Colonic mucosa (tissue), 4 donors: Measurements from ENCODE around the gene TRDN. TPM values are rescaled to one million over a fixed set of nuclear protein-coding genes. Genes with fewer than 3 reads are reported as not detected.

Source experiments
- DNase-seq: peaks from one replicate; pipeline ENCODE4 v3.0.0-alpha.2; 2020
- H3K27ac ChIP-seq: fragments of 200-600 bp; one replicate; pipeline ENCODE4 v1.8.0; 2021
- H3K27me3 ChIP-seq: fragments of 200-600 bp; one replicate; pipeline ENCODE4 v1.8.0; 2021
- H3K36me3 ChIP-seq: fragments of 200-600 bp; one replicate; pipeline ENCODE4 v1.8.0; 2021
- H3K4me1 ChIP-seq: fragments of 200-600 bp; one replicate; pipeline ENCODE4 v1.8.0; 2021; ENCODE audit warnings: mild to moderate bottlenecking
- H3K4me3 ChIP-seq: fragments of 200-600 bp; one replicate; pipeline ENCODE4 v1.8.0; 2021
- H3K9ac ChIP-seq, 2 donors: one replicate each; pipeline ENCODE4 v1.7.0; 2013; ENCODE audit warnings: control low read depth in 2 of 2, low read depth in 2 of 2, low read length in 2 of 2
- H3K9me3 ChIP-seq: fragments of 200-600 bp; one replicate; pipeline ENCODE4 v1.8.0; 2021
- intact Hi-C: fragments of 100-400 bp; cut with DNase I; formaldehyde crosslinking; loops from one replicate; pipeline ENCODE4 v1.14.1; 2022
- total RNA-seq, 2 donors: library from RNA; stranded (reverse); fragmentation: NEBNext Ultra II Directional in 1 of 2; extraction: Animal tissue kit (Norgen Biotek cat#: 25700) in 1 of 2; gene quantifications; one replicate each; pipeline ENCODE4 v1.2.1, GENCODE V29; 2021
- TF ChIP-seq, protein P1 (sequence below): fragments of 200-600 bp; IDR thresholded peaks from one replicate; pipeline ENCODE4 v1.8.0; 2022; ENCODE audit warnings: antibody characterized with exemption, mild to moderate bottlenecking
- donor health status: healthy.
- donor health status: DM: no; HTN: no; CAD: no.
- donor health status: DM: no; HTN: no; CAD: no.

TRDN gene
- total RNA-seq, 2 donors from 2014 or later = not detected

DNA sequence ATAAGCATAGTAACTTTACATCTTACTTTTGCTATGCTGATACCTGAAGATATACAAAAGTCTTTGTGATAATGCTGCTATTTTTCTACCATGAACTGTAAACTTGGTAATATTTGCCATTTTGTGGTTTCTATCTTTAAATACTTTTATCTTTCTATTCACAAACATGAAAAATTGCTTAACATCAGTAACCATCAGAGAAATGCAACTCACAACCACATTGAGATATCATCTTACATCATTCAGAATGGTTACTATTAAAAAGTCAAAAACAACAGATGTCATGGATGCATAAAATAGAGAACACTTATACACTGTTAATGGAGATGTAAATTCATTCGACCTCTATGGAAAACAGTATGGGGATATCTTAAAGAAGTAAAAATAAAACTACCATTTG lies 112.0 kb downstream of the TRDN start:
- no peak overlapping the region for H3K4me3 ChIP-seq
- no peak overlapping the region for H3K9ac ChIP-seq
- intact Hi-C loops = no loop called here
- no peak overlapping the region for H3K27ac ChIP-seq
- no peak for DNase-seq
- no peaks in the 10 kb centered on the region for H3K4me1 ChIP-seq
- TF ChIP-seq, protein P1, sequence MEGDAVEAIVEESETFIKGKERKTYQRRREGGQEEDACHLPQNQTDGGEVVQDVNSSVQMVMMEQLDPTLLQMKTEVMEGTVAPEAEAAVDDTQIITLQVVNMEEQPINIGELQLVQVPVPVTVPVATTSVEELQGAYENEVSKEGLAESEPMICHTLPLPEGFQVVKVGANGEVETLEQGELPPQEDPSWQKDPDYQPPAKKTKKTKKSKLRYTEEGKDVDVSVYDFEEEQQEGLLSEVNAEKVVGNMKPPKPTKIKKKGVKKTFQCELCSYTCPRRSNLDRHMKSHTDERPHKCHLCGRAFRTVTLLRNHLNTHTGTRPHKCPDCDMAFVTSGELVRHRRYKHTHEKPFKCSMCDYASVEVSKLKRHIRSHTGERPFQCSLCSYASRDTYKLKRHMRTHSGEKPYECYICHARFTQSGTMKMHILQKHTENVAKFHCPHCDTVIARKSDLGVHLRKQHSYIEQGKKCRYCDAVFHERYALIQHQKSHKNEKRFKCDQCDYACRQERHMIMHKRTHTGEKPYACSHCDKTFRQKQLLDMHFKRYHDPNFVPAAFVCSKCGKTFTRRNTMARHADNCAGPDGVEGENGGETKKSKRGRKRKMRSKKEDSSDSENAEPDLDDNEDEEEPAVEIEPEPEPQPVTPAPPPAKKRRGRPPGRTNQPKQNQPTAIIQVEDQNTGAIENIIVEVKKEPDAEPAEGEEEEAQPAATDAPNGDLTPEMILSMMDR = no peak
- H3K27me3 ChIP-seq = no peaks in the 10 kb centered on the region
- H3K36me3 ChIP-seq = no peaks in the 10 kb centered on the region
- H3K9me3 ChIP-seq = no peaks in the 10 kb centered on the region

DNA sequence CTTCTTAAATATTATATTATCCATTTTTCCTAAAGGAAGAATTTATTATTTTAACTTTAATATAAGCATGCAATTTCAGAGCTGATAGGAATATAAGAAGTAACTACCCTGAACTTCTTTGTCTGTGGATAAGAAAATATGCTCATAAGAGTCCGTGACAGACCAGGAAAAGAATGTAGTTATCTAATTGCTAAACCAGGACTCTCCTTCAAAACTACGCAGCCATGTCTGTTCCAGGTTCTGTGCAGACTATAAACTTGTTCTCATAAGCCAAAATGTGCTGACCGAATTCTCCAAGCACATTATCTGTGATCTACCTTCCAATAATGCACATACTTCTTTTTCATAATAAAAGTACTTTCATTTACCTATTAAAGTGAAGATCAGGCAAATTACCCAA lies 116.5 kb downstream of the TRDN start:
- Histone ChIP-seq H3K27ac (no peak overlapping the region), H3K36me3 (no peaks in the 10 kb centered on the region), H3K9me3 (no peaks in the 10 kb centered on the region), H3K4me3 (no peak overlapping the region), H3K9ac (no peak overlapping the region), H3K4me1 (no peaks in the 10 kb centered on the region), H3K27me3 (no peaks in the 10 kb centered on the region)
- intact Hi-C loops = no loop called here
- TF ChIP-seq, protein P1 = no peak
- no peak for DNase-seq

DNA sequence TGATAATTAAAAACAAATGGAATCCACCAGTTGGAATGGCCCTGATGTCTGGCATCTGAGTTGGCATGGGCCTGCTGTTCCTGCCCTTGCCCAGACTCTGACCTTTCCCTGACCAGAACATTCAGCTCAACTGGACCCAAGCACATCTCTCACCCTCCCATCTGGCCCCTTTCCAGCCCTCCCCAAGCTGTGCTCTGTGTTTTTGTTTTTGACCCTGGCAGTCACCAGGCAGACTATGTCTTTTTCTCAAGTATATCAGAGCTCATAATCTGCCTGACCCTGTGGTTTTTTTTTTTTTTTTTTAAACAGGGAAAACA lies 117.6 kb downstream of the TRDN start:
- no peaks in the 10 kb centered on the region for H3K27me3 ChIP-seq
- no peaks in the 10 kb centered on the region for H3K4me1 ChIP-seq
- no peak overlapping the region for H3K4me3 ChIP-seq
- DNase-seq = no peak
- no peak overlapping the region for H3K9ac ChIP-seq
- H3K27ac ChIP-seq = no peak overlapping the region
- TF ChIP-seq, protein P1 = no peak
- intact Hi-C loops = no loop called here
- H3K9me3 ChIP-seq = no peaks in the 10 kb centered on the region
- no peaks in the 10 kb centered on the region for H3K36me3 ChIP-seq

DNA sequence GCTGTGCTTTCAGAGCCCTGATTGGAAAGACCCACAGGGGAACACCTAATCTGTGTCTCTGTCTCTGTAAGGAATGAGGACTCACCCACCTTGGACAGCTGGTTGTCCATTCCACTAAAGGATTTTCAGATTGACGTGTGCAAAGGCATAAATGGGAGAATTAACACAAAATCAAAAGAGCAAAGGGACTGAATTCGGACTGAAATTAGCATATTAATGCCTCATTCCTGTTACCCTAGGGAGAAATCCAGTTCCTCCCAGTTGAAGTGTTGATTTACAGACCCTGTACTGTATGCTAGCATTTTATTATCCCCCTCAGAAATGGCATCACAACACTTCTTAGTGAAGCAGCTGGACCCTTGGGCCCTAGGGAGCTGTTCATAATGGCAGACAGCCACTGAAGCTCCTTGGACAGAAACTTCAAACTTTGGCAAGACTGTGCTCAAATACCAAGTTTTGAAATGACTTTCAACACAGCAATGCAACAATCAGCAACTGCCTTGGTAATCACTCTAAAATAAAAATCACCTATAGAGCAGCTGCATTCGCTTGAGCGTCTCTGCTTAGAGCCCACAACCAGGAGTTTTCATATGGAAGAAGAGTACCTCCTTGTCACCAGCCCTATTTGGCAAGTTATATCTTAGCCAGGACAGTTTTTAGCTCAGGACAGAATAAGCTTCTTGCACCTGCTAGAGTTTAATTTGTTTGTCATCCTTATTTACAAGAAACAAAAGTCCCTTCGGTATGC lies 118.1 kb downstream of the TRDN start:
- Histone ChIP-seq H3K27me3 (no peaks in the 10 kb centered on the region), H3K4me3 (no peak overlapping the region), H3K36me3 (no peaks in the 10 kb centered on the region), H3K9ac (no peak overlapping the region), H3K4me1 (no peaks in the 10 kb centered on the region), H3K9me3 (no peaks in the 10 kb centered on the region), H3K27ac (no peak overlapping the region)
- DNase-seq = no peak
- TF ChIP-seq, protein P1 = no peak
- intact Hi-C loops = no loop called here

DNA sequence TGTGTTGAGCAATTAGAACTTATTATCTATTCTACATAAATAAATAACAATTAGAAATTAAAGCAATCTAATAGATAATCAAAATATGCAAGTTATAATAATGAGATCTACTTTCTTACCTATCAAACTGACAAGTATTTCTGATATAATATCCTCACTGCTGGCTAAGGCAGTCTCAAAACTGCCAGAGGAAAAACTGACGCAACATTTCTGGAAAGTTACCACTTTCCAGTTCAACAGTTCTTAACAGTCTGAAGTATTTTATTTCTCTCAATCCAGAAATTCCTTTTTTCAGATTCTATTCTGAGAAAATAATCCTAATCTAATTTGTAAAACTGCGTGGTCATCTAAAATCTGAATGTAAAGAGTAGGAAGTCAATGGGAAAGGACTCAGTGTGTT lies 121.0 kb downstream of the TRDN start:
- no peaks in the 10 kb centered on the region for H3K4me1 ChIP-seq
- H3K9ac ChIP-seq = no peak overlapping the region
- no peak for DNase-seq
- TF ChIP-seq, protein P1 = no peak
- H3K27me3 ChIP-seq = no peaks in the 10 kb centered on the region
- no peak overlapping the region for H3K27ac ChIP-seq
- H3K9me3 ChIP-seq = no peaks in the 10 kb centered on the region
- no peak overlapping the region for H3K4me3 ChIP-seq
- intact Hi-C loops = no loop called here
- no peaks in the 10 kb centered on the region for H3K36me3 ChIP-seq
